Measurements from ENCODE around the gene PAM. TPM values are rescaled to one million over a fixed set of nuclear protein-coding genes. Genes with fewer than 3 reads are reported as not detected.
A peak's percentile ranks its signal among the peaks of the same experiment; 100 is the strongest.
"Not testable (repeated sequence)": the region's sequence is repeated elsewhere in the genome, so short reads cannot be mapped to it uniquely, and the experiment has no call there.

The PAM gene
- polyA plus RNA-seq, 3 donors, result 188 to 222 (median 195) TPM

- no peak for DNase-seq (ENCODE audit: extremely low read depth in 1 of 11, low read depth in 9 of 11, low spot score in 4 of 11)
Measured at GRCh38 chr5:102999191-102999590, 244.1 kb downstream of the PAM start.

- DNase-seq (ENCODE audit: extremely low read depth in 1 of 11, low read depth in 9 of 11, low spot score in 4 of 11), result not testable (repeated sequence)
Measured at GRCh38 chr5:102999621-103000020, 244.5 kb downstream of the PAM start.

- no peak for DNase-seq (ENCODE audit: extremely low read depth in 1 of 11, low read depth in 9 of 11, low spot score in 4 of 11)
Measured at GRCh38 chr5:103000089-103000488, 245.0 kb downstream of the PAM start.

GRCh38 chr5:103003872-103004271 is 248.8 kb downstream of the PAM start:
- DNase-seq (ENCODE audit: extremely low read depth in 1 of 11, low read depth in 9 of 11, low spot score in 4 of 11), result no peak

GRCh38 chr5:103005276-103005675 is 250.2 kb downstream of the PAM start:
- DNase-seq (ENCODE audit: extremely low read depth in 1 of 11, low read depth in 9 of 11, low spot score in 4 of 11), result no peak

GRCh38 chr5:103006921-103007320 is 251.8 kb downstream of the PAM start:
- no peak for DNase-seq (ENCODE audit: extremely low read depth in 1 of 11, low read depth in 9 of 11, low spot score in 4 of 11)

- no peak for DNase-seq (ENCODE audit: extremely low read depth in 1 of 11, low read depth in 9 of 11, low spot score in 4 of 11)
Measured at GRCh38 chr5:103010168-103010567, 255.1 kb downstream of the PAM start.

GRCh38 chr5:103013933-103014552 is 258.9 kb downstream of the PAM start:
- DNase-seq (ENCODE audit: extremely low read depth in 1 of 11, low read depth in 9 of 11, low spot score in 4 of 11), result no peak

- no peak for DNase-seq (ENCODE audit: extremely low read depth in 1 of 11, low read depth in 9 of 11, low spot score in 4 of 11)
Measured at GRCh38 chr5:103014983-103015382, 259.9 kb downstream of the PAM start.

GRCh38 chr5:103016167-103016566 is 261.1 kb downstream of the PAM start:
- DNase-seq (ENCODE audit: extremely low read depth in 1 of 11, low read depth in 9 of 11, low spot score in 4 of 11), result no peak

GRCh38 chr5:103019804-103020203 is 264.7 kb downstream of the PAM start:
- DNase-seq (ENCODE audit: extremely low read depth in 1 of 11, low read depth in 9 of 11, low spot score in 4 of 11), result no peak

- no peak for DNase-seq (ENCODE audit: extremely low read depth in 1 of 11, low read depth in 9 of 11, low spot score in 4 of 11)
Measured at GRCh38 chr5:103021314-103021713, 266.2 kb downstream of the PAM start.

GRCh38 chr5:103027267-103027666 is 272.2 kb downstream of the PAM start:
- DNase-seq (ENCODE audit: extremely low read depth in 1 of 11, low read depth in 9 of 11, low spot score in 4 of 11), result no peak

- peak in 1 of 11 donors; percentile 2 for DNase-seq (ENCODE audit: extremely low read depth in 1 of 11, low read depth in 9 of 11, low spot score in 4 of 11)
Measured at GRCh38 chr5:103031607-103032006, 276.5 kb downstream of the PAM start.

GRCh38 chr5:103033696-103034095 is 278.6 kb downstream of the PAM start:
- no peak for DNase-seq (ENCODE audit: extremely low read depth in 1 of 11, low read depth in 9 of 11, low spot score in 4 of 11)

- DNase-seq (ENCODE audit: extremely low read depth in 1 of 11, low read depth in 9 of 11, low spot score in 4 of 11), result no peak
Measured at GRCh38 chr5:103034662-103035392, 279.7 kb downstream of the PAM start.

- DNase-seq (ENCODE audit: extremely low read depth in 1 of 11, low read depth in 9 of 11, low spot score in 4 of 11), result no peak
Measured at GRCh38 chr5:103035701-103036100, 280.6 kb downstream of the PAM start.

GRCh38 chr5:103036601-103037000 is 281.5 kb downstream of the PAM start:
- no peak for DNase-seq (ENCODE audit: extremely low read depth in 1 of 11, low read depth in 9 of 11, low spot score in 4 of 11)

GRCh38 chr5:103037673-103038455 is 282.8 kb downstream of the PAM start:
- DNase-seq (ENCODE audit: extremely low read depth in 1 of 11, low read depth in 9 of 11, low spot score in 4 of 11), result no peak

- DNase-seq (ENCODE audit: extremely low read depth in 1 of 11, low read depth in 9 of 11, low spot score in 4 of 11), result peak in 8 of 11 donors; percentile 4 to 27 (median 10)
Measured at GRCh38 chr5:103041071-103041676, 286.1 kb downstream of the PAM start.

Measured in renal cortex interstitium (tissue), 11 donors.